BLaER1 (cell line): ENCODE measurements around the gene LRRC4C.

Source experiments
- H3K27ac ChIP-seq: shearing (Covaris generic); formaldehyde crosslinking; 2 replicates; pipeline ENCODE4 v1.8.1; 2022
- H3K27me3 ChIP-seq: shearing (Covaris generic); formaldehyde crosslinking; 2 replicates; pipeline ENCODE4 v1.8.1; 2022
- H3K36me3 ChIP-seq: shearing (Covaris generic); formaldehyde crosslinking; 2 replicates; pipeline ENCODE4 v1.8.1; 2022
- H3K4me1 ChIP-seq: shearing (Covaris generic); formaldehyde crosslinking; 2 replicates; pipeline ENCODE4 v1.8.1; 2022
- H3K4me2 ChIP-seq: shearing (Covaris generic); formaldehyde crosslinking; 2 replicates; pipeline ENCODE4 v1.8.1; 2022
- H3K4me3 ChIP-seq: shearing (Covaris generic); formaldehyde crosslinking; 2 replicates; pipeline ENCODE4 v1.8.1; 2022
- H3K9ac ChIP-seq: shearing (Covaris generic); formaldehyde crosslinking; 2 replicates; pipeline ENCODE4 v1.8.1; 2022
- H3K9me3 ChIP-seq: shearing (Covaris generic); formaldehyde crosslinking; 2 replicates; pipeline ENCODE4 v1.8.1; 2022
- H4K20me1 ChIP-seq: shearing (Covaris generic); formaldehyde crosslinking; 2 replicates; pipeline ENCODE4 v1.8.1; 2022
- Cebpa-rat ChIP-seq: shearing (Covaris generic); IDR thresholded peaks from 2 replicates; pipeline ENCODE4 v1.8.1; 2022

LRRC4C gene

GRCh38 chr11:41334007-41334933 is 125.2 kb downstream of the LRRC4C start:
- no peak overlapping the region for H3K4me2 ChIP-seq
- H3K4me3 ChIP-seq: no peak overlapping the region
- no peak overlapping the region for H3K9ac ChIP-seq
- no peaks in the 10 kb centered on the region for H4K20me1 ChIP-seq
- no peaks in the 10 kb centered on the region for H3K27me3 ChIP-seq
- no peaks in the 10 kb centered on the region for H3K9me3 ChIP-seq
- H3K4me1 ChIP-seq: no peaks in the 10 kb centered on the region
- H3K36me3 ChIP-seq: no peaks in the 10 kb centered on the region
- TF ChIP-seq Cebpa-rat: no peak
- H3K27ac ChIP-seq: no peak overlapping the region

- Histone ChIP-seq H3K27ac (no peak overlapping the region), H4K20me1 (no peaks in the 10 kb centered on the region), H3K27me3 (no peaks in the 10 kb centered on the region), H3K36me3 (no peaks in the 10 kb centered on the region), H3K4me1 (no peaks in the 10 kb centered on the region), H3K4me2 (no peak overlapping the region), H3K9ac (no peak overlapping the region), H3K4me3 (no peak overlapping the region), H3K9me3 (no peaks in the 10 kb centered on the region)
- no peak for TF ChIP-seq Cebpa-rat
Observed at GRCh38 chr11:41333357-41333756, 126.1 kb downstream of the LRRC4C start.

- H3K4me3 ChIP-seq: no peak overlapping the region
- no peaks in the 10 kb centered on the region for H3K9me3 ChIP-seq
- no peaks in the 10 kb centered on the region for H3K4me1 ChIP-seq
- no peak overlapping the region for H3K27ac ChIP-seq
- H3K36me3 ChIP-seq: no peaks in the 10 kb centered on the region
- no peaks in the 10 kb centered on the region for H4K20me1 ChIP-seq
- no peak for TF ChIP-seq Cebpa-rat
- H3K9ac ChIP-seq: no peak overlapping the region
- no peaks in the 10 kb centered on the region for H3K27me3 ChIP-seq
- H3K4me2 ChIP-seq: no peak overlapping the region
Observed at GRCh38 chr11:41328324-41328723, 131.1 kb downstream of the LRRC4C start.

- no peak for TF ChIP-seq Cebpa-rat
- Histone ChIP-seq H3K27ac (no peak overlapping the region), H3K9ac (no peak overlapping the region), H3K36me3 (no peaks in the 10 kb centered on the region), H3K4me1 (no peaks in the 10 kb centered on the region), H3K9me3 (no peaks in the 10 kb centered on the region), H3K4me3 (no peak overlapping the region), H4K20me1 (no peaks in the 10 kb centered on the region), H3K27me3 (no peaks in the 10 kb centered on the region), H3K4me2 (no peak overlapping the region)
Observed at GRCh38 chr11:41323446-41323845, 136.0 kb downstream of the LRRC4C start.

GRCh38 chr11:41320653-41321052 is 138.8 kb downstream of the LRRC4C start:
- Histone ChIP-seq H3K4me1 (no peaks in the 10 kb centered on the region), H3K4me3 (no peak overlapping the region), H3K9ac (no peak overlapping the region), H4K20me1 (no peaks in the 10 kb centered on the region), H3K36me3 (no peaks in the 10 kb centered on the region), H3K4me2 (no peak overlapping the region), H3K9me3 (no peaks in the 10 kb centered on the region), H3K27me3 (no peaks in the 10 kb centered on the region), H3K27ac (no peak overlapping the region)
- no peak for TF ChIP-seq Cebpa-rat

- no peak for TF ChIP-seq Cebpa-rat
- Histone ChIP-seq H3K4me3 (no peak overlapping the region), H3K9me3 (no peaks in the 10 kb centered on the region), H4K20me1 (no peaks in the 10 kb centered on the region), H3K27ac (no peak overlapping the region), H3K4me2 (no peak overlapping the region), H3K27me3 (no peaks in the 10 kb centered on the region), H3K4me1 (no peaks in the 10 kb centered on the region), H3K36me3 (no peaks in the 10 kb centered on the region), H3K9ac (no peak overlapping the region)
Observed at GRCh38 chr11:41320238-41320637, 139.2 kb downstream of the LRRC4C start.

GRCh38 chr11:41319434-41319833 is 140.0 kb downstream of the LRRC4C start:
- H3K4me1 ChIP-seq: no peaks in the 10 kb centered on the region
- H3K9ac ChIP-seq: no peak overlapping the region
- H4K20me1 ChIP-seq: no peaks in the 10 kb centered on the region
- H3K27ac ChIP-seq: no peak overlapping the region
- TF ChIP-seq Cebpa-rat: no peak
- H3K4me2 ChIP-seq: no peak overlapping the region
- no peak overlapping the region for H3K4me3 ChIP-seq
- H3K36me3 ChIP-seq: no peaks in the 10 kb centered on the region
- H3K9me3 ChIP-seq: no peaks in the 10 kb centered on the region
- H3K27me3 ChIP-seq: no peaks in the 10 kb centered on the region

GRCh38 chr11:41316751-41317150 is 142.7 kb downstream of the LRRC4C start:
- H3K9ac ChIP-seq: no peak overlapping the region
- H3K4me3 ChIP-seq: no peak overlapping the region
- H3K27me3 ChIP-seq: no peaks in the 10 kb centered on the region
- H3K4me1 ChIP-seq: no peaks in the 10 kb centered on the region
- TF ChIP-seq Cebpa-rat: no peak
- H3K9me3 ChIP-seq: no peaks in the 10 kb centered on the region
- no peak overlapping the region for H3K27ac ChIP-seq
- no peak overlapping the region for H3K4me2 ChIP-seq
- no peaks in the 10 kb centered on the region for H3K36me3 ChIP-seq
- no peaks in the 10 kb centered on the region for H4K20me1 ChIP-seq

GRCh38 chr11:41313226-41313625 is 146.2 kb downstream of the LRRC4C start:
- Histone ChIP-seq H3K4me3 (no peak overlapping the region), H3K36me3 (no peaks in the 10 kb centered on the region), H3K27ac (no peak overlapping the region), H3K4me1 (no peaks in the 10 kb centered on the region), H4K20me1 (no peaks in the 10 kb centered on the region), H3K9me3 (no peaks in the 10 kb centered on the region), H3K9ac (no peak overlapping the region), H3K4me2 (no peak overlapping the region), H3K27me3 (no peaks in the 10 kb centered on the region)
- TF ChIP-seq Cebpa-rat: no peak

GRCh38 chr11:41309716-41310115 is 149.7 kb downstream of the LRRC4C start:
- no peak overlapping the region for H3K4me2 ChIP-seq
- no peaks in the 10 kb centered on the region for H3K4me1 ChIP-seq
- no peak for TF ChIP-seq Cebpa-rat
- no peaks in the 10 kb centered on the region for H3K36me3 ChIP-seq
- H4K20me1 ChIP-seq: no peaks in the 10 kb centered on the region
- no peak overlapping the region for H3K9ac ChIP-seq
- H3K9me3 ChIP-seq: no peaks in the 10 kb centered on the region
- H3K27me3 ChIP-seq: no peaks in the 10 kb centered on the region
- no peak overlapping the region for H3K27ac ChIP-seq
- no peak overlapping the region for H3K4me3 ChIP-seq
